ENCODE data around the gene AP1G1. TPM values are rescaled to one million over a fixed set of nuclear protein-coding genes. Genes with fewer than 3 reads are reported as not detected.

Gene AP1G1
- polyA plus RNA-seq, 1 donor (not counting 4 experiments of a cell fraction or from before 2014, with no cell fraction given) = 62.5 TPM

GRCh38 chr16:71698491-71698890 is 110.1 kb downstream of the AP1G1 start:
- Histone ChIP-seq H3K4me2 (ENCODE audit: control insufficient read depth, extremely low read depth, insufficient read depth, low read depth, low read length) (no peak overlapping the region), H3K9me3 (ENCODE audit: control insufficient read depth, low read depth, low read length) (no peaks in the 10 kb centered on the region)
- FAIRE-seq = no peak

DNA sequence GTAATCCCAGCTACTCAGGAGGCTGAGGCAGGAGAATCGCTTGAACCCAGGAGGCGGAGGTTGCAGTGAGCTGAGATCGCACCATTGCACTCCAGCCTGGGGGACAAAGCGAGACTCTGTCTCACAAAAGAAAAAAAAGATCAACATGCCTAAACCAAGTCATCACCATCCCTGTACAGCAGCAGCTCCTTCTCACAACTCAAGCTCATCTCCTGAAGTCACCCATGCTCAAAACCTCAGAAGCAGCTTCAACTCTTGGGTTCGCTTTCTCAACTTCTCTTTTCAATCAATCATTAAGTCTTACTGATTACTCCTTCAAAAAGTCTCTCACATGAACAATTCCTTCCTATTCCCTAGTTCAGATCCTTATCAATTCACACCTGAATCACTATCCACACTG is 115.5 kb downstream of the AP1G1 start:
- no peak for TF ChIP-seq CTCF (optimal IDR thresholded peaks at IDR 0.05 in 1 of 3, IDR thresholded peaks at IDR 0.05 in 1 of 3, conservative IDR thresholded peaks at IDR 0.05 in 1 of 3; ENCODE audit: extremely low read depth in 1 of 3, insufficient read depth in 2 of 3, low read length in 3 of 3)
- no peak for TF ChIP-seq EZH2 (IDR thresholded peaks at IDR 0.05; ENCODE audit: low read length)
- Histone ChIP-seq H3K36me3 (ENCODE audit: control insufficient read depth in 2 of 2, extremely low read depth in 1 of 2, insufficient read depth in 2 of 2, low read length in 2 of 2) (peaks cover 4 to 5% of the 10 kb centered on the region in 2 experiments), H3K4me2 (ENCODE audit: control insufficient read depth, extremely low read depth, insufficient read depth, low read depth, low read length) (no peak overlapping the region), H3K4me3 (ENCODE audit: control insufficient read depth in 2 of 3, extremely low read depth in 1 of 3, insufficient read depth in 2 of 3, low read depth in 1 of 3, low read length in 3 of 3) (no peak overlapping the region), H3K9me1 (ENCODE audit: control insufficient read depth, extremely low read depth, insufficient read depth, low read length) (no peaks in the 10 kb centered on the region), H3K4me1 (ENCODE audit: control insufficient read depth, extremely low read depth, insufficient read depth, low read length) (no peaks in the 10 kb centered on the region), H3K27me3 (ENCODE audit: control insufficient read depth, extremely low read depth, insufficient read depth, low read length) (no peaks in the 10 kb centered on the region), H3K79me2 (ENCODE audit: control insufficient read depth, insufficient read depth, low read length) (peaks cover 2% of the 10 kb centered on the region), H4K20me1 (ENCODE audit: control insufficient read depth, extremely low read depth, insufficient read depth, low read length) (no peaks in the 10 kb centered on the region), H2AFZ (ENCODE audit: control insufficient read depth, low read length) (no peak overlapping the region), H3K27ac (ENCODE audit: control insufficient read depth, insufficient read depth, low read length) (no peak overlapping the region), H3K9me3 (ENCODE audit: control insufficient read depth, low read depth, low read length) (no peaks in the 10 kb centered on the region), H3K9ac (ENCODE audit: control insufficient read depth, extremely low read depth, insufficient read depth, low read length) (no peak overlapping the region)
- FAIRE-seq = no peak
- dilution Hi-C loops (cut with MboI; ENCODE audit: extremely low pct_ligation_motif_present, low sequenced_read_pairs) = no loop called here
- DNase-seq (ENCODE audit: low read depth, low spot score) = no peak

More at GRCh38 chr16:71698491-71698890, 110.1 kb downstream of the AP1G1 start:
- H3K27ac ChIP-seq (ENCODE audit: control insufficient read depth, insufficient read depth, low read length) = no peak overlapping the region
- no peak overlapping the region for H2AFZ ChIP-seq (ENCODE audit: control insufficient read depth, low read length)
- no peaks in the 10 kb centered on the region for H3K4me1 ChIP-seq (ENCODE audit: control insufficient read depth, extremely low read depth, insufficient read depth, low read length)
- peaks cover 4 to 9% of the 10 kb centered on the region in 2 experiments for H3K36me3 ChIP-seq (ENCODE audit: control insufficient read depth in 2 of 2, extremely low read depth in 1 of 2, insufficient read depth in 2 of 2, low read length in 2 of 2)
- no peaks in the 10 kb centered on the region for H3K9me1 ChIP-seq (ENCODE audit: control insufficient read depth, extremely low read depth, insufficient read depth, low read length)
- no peak overlapping the region for H3K4me3 ChIP-seq (ENCODE audit: control insufficient read depth in 2 of 3, extremely low read depth in 1 of 3, insufficient read depth in 2 of 3, low read depth in 1 of 3, low read length in 3 of 3)
- no peak overlapping the region for H3K9ac ChIP-seq (ENCODE audit: control insufficient read depth, extremely low read depth, insufficient read depth, low read length)
- no peak for DNase-seq (ENCODE audit: low read depth, low spot score)
- TF ChIP-seq CTCF (optimal IDR thresholded peaks at IDR 0.05 in 1 of 3, IDR thresholded peaks at IDR 0.05 in 1 of 3, conservative IDR thresholded peaks at IDR 0.05 in 1 of 3; ENCODE audit: extremely low read depth in 1 of 3, insufficient read depth in 2 of 3, low read length in 3 of 3) (no peak), EZH2 (IDR thresholded peaks at IDR 0.05; ENCODE audit: low read length) (no peak)
- no peaks in the 10 kb centered on the region for H3K27me3 ChIP-seq (ENCODE audit: control insufficient read depth, extremely low read depth, insufficient read depth, low read length)
- H4K20me1 ChIP-seq (ENCODE audit: control insufficient read depth, extremely low read depth, insufficient read depth, low read length) = no peaks in the 10 kb centered on the region
- H3K79me2 ChIP-seq (ENCODE audit: control insufficient read depth, insufficient read depth, low read length) = no peaks in the 10 kb centered on the region
- dilution Hi-C loops (cut with MboI; ENCODE audit: extremely low pct_ligation_motif_present, low sequenced_read_pairs) = no loop called here

Data from keratinocyte (primary cell).